Activated CD4-positive, alpha-beta T cell treated with anti-CD3 and anti-CD28 coated beads, Interleukin-2, Interleukin-4, amounts not matched to agents 100 ng/mL and 50 ng/mL, durations not matched to agents 16 hours and 8 hours (primary cell): ENCODE data around the gene RBMY1E.
"Not testable (repeated sequence)": the region's sequence is repeated elsewhere in the genome, so short reads cannot be mapped to it uniquely, and the experiment has no call there.

ENCODE experiments used
- DNase-seq: peaks from one replicate; pipeline ENCODE4 v3.0.0-alpha.2; 2020; ENCODE audit warnings: low spot score

The RBMY1E gene

GRCh38 chrY:21917932-21918331, at the start of gene RBMY1E:
RBMY1E (minus strand) TSS chrY:21918032; CDS start chrY:21916054, 1,978 bp downstream.
- not testable (repeated sequence) for DNase-seq

- DNase-seq: not testable (repeated sequence)
Measured at GRCh38 chrY:21894426-21894825, 23.4 kb downstream of the RBMY1E start, which contains the start of gene RBMY1D. RBMY1D (minus strand) TSS chrY:21894526; CDS start chrY:21892513, 2,013 bp downstream.

GRCh38 chrY:21869407-21870076, 48.3 kb downstream of the RBMY1E start:
- not testable (repeated sequence) for DNase-seq
